A673 (cell line): ENCODE results near the gene TAAR9. TPM values are rescaled to one million over a fixed set of nuclear protein-coding genes. Genes with fewer than 3 reads are reported as not detected.

ENCODE experiments used
- BruUV-seq: library from RNA; stranded (reverse); fragments of 400-500 nt; replicated peaks from 2 replicates; lab custom pipeline; 2021; lab: Mats Ljungman, UMichigan
- CTCF ChIA-PET: fragments of 300-600 bp; sonication (Branson Sonifier 250); formaldehyde crosslinking; loops from one replicate; lab custom pipeline; 2022; ENCODE audit warnings: antibody characterized with exemption; lab: Charles Lee
- POLR2A ChIA-PET: fragments of 300-600 bp; sonication (Branson Sonifier 250); formaldehyde crosslinking; loops from one replicate; lab custom pipeline; 2022; ENCODE audit warnings: antibody characterized with exemption; ENCODE audit not compliant: low non-redundant PET; lab: Charles Lee
- DNase-seq: peaks from one replicate; pipeline ENCODE4 v3.0.0-alpha.2; 2015; ENCODE audit warnings: low spot score
- H3K27ac ChIP-seq: fragments of 200-600 bp; sonication (generic); 2 replicates; pipeline ENCODE4 v1.5.1; 2016; ENCODE audit warnings: mixed run types, low read depth, mild to moderate bottlenecking, mixed read lengths, antibody characterized with exemption, low read length; ENCODE audit not compliant: poor library complexity, severe bottlenecking
- H3K27me3 ChIP-seq: fragments of 200-600 bp; sonication (generic); replicated peaks from 2 replicates; pipeline ENCODE4 v1.6.1; 2017; ENCODE audit warnings: mixed run types, low read depth, mild to moderate bottlenecking, mixed read lengths, antibody characterized with exemption, low read length; ENCODE audit not compliant: insufficient read depth, poor library complexity
- H3K36me3 ChIP-seq: fragments of 200-600 bp; sonication (generic); 2 replicates; pipeline ENCODE4 v1.6.1; 2016; ENCODE audit warnings: mixed run types, mild to moderate bottlenecking, mixed read lengths, antibody characterized with exemption, low read length; ENCODE audit not compliant: insufficient read depth, poor library complexity, severe bottlenecking
- H3K4me1 ChIP-seq: fragments of 200-600 bp; sonication (generic); 2 replicates; pipeline ENCODE4 v1.6.1; 2017; ENCODE audit warnings: mixed run types, mild to moderate bottlenecking, mixed read lengths, antibody characterized with exemption, low read length; ENCODE audit not compliant: insufficient read depth, poor library complexity, severe bottlenecking
- H3K4me3 ChIP-seq: fragments of 200-600 bp; sonication (generic); 2 replicates; pipeline ENCODE4 v1.5.1; 2016; ENCODE audit warnings: low read depth, mixed run types, mild to moderate bottlenecking, mixed read lengths, low read length; ENCODE audit not compliant: poor library complexity, severe bottlenecking
- H3K9me3 ChIP-seq: fragments of 200-600 bp; sonication (generic); 2 replicates; pipeline ENCODE4 v1.6.1; 2016; ENCODE audit warnings: mixed run types, low read depth, mild to moderate bottlenecking, mixed read lengths, antibody characterized with exemption, low read length; ENCODE audit not compliant: poor library complexity, severe bottlenecking
- EZH2 ChIP-seq: fragments of 200-600 bp; sonication (generic); IDR thresholded peaks from 2 replicates; pipeline ENCODE4 v1.6.1; 2017; ENCODE audit warnings: borderline replicate concordance, low read depth, mild to moderate bottlenecking, mixed read lengths, antibody characterized with exemption, low read length; ENCODE audit not compliant: poor library complexity, severe bottlenecking
- intact Hi-C: fragments of 100-400 bp; cut with micrococcal nuclease; formaldehyde crosslinking; loops from one replicate; pipeline ENCODE4 v1.10.0; 2022; ENCODE audit not compliant: unreplicated experiment
- total RNA-seq: library from RNA; stranded (reverse); gene quantifications from 2 replicates; pipeline ENCODE4 v1.2.3, GENCODE V29; 2021
- TF ChIP-seq, protein P1 (sequence below): fragments of 300-800, 200-600 bp; sonication (generic); conservative IDR thresholded peaks from 2 replicates; pipeline ENCODE4 v1.5.1; 2017; ENCODE audit warnings: low read depth, mild to moderate bottlenecking, antibody characterized with exemption, low read length, moderate library complexity, mixed read lengths

Gene TAAR9
- total RNA-seq, 1 experiment from 2014 or later = not detected

GRCh38 chr6:132494954-132495353 lies 43.1 kb upstream of the TAAR9 start:
- TF ChIP-seq EZH2 = no peak
- TF ChIP-seq, protein P1, sequence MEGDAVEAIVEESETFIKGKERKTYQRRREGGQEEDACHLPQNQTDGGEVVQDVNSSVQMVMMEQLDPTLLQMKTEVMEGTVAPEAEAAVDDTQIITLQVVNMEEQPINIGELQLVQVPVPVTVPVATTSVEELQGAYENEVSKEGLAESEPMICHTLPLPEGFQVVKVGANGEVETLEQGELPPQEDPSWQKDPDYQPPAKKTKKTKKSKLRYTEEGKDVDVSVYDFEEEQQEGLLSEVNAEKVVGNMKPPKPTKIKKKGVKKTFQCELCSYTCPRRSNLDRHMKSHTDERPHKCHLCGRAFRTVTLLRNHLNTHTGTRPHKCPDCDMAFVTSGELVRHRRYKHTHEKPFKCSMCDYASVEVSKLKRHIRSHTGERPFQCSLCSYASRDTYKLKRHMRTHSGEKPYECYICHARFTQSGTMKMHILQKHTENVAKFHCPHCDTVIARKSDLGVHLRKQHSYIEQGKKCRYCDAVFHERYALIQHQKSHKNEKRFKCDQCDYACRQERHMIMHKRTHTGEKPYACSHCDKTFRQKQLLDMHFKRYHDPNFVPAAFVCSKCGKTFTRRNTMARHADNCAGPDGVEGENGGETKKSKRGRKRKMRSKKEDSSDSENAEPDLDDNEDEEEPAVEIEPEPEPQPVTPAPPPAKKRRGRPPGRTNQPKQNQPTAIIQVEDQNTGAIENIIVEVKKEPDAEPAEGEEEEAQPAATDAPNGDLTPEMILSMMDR = no peak
- no peak overlapping the region for H3K4me3 ChIP-seq
- H3K4me1 ChIP-seq = peaks cover 12% of the 10 kb centered on the region
- no peak for DNase-seq
- POLR2A ChIA-PET = no interaction called here
- CTCF ChIA-PET = interaction anchor here (1.3 kb wide), 1 partner anchor 11 kb away, joined by 4 read pairs; no protein-coding TSS in a partner anchor
- H3K27me3 ChIP-seq = no peaks in the 10 kb centered on the region
- no TSS peak for BruUV-seq
- intact Hi-C loops = no loop called here
- H3K9me3 ChIP-seq = no peaks in the 10 kb centered on the region
- H3K27ac ChIP-seq = no peak overlapping the region
- H3K36me3 ChIP-seq = no peaks in the 10 kb centered on the region

- no TSS peak for BruUV-seq
- H3K4me3 ChIP-seq = no peak overlapping the region
- TF ChIP-seq, protein P1 = no peak
- TF ChIP-seq EZH2 = no peak
- no peaks in the 10 kb centered on the region for H3K27me3 ChIP-seq
- ChIA-PET POLR2A (no interaction called here), CTCF (interaction anchor here (1.3 kb wide), 1 partner anchor 11 kb away, joined by 4 read pairs; no protein-coding TSS in a partner anchor)
- DNase-seq = no peak
- no peaks in the 10 kb centered on the region for H3K36me3 ChIP-seq
- H3K27ac ChIP-seq = no peak overlapping the region
- no peaks in the 10 kb centered on the region for H3K9me3 ChIP-seq
- intact Hi-C loops = no loop called here
- H3K4me1 ChIP-seq = peaks cover 8% of the 10 kb centered on the region
These were observed 42.4 kb upstream of the TAAR9 start for GRCh38 chr6:132495604-132496079.

GRCh38 chr6:132496519-132497180 lies 41.4 kb upstream of the TAAR9 start:
- BruUV-seq = no TSS peak
- H3K9me3 ChIP-seq = no peaks in the 10 kb centered on the region
- intact Hi-C loops = no loop called here
- H3K4me3 ChIP-seq = no peak overlapping the region
- ChIA-PET POLR2A (interaction anchor here (0.6 kb wide), 1 partner anchor 303 kb away, joined by 3 read pairs; no protein-coding TSS in a partner anchor), CTCF (no interaction called here)
- no peaks in the 10 kb centered on the region for H3K36me3 ChIP-seq
- no peak overlapping the region for H3K27ac ChIP-seq
- TF ChIP-seq EZH2 = no peak
- TF ChIP-seq, protein P1 = no peak
- no peaks in the 10 kb centered on the region for H3K4me1 ChIP-seq
- DNase-seq = no peak
- no peaks in the 10 kb centered on the region for H3K27me3 ChIP-seq
